ENCODE results near the gene SH2D2A. TPM values are rescaled to one million over a fixed set of nuclear protein-coding genes. Genes with fewer than 3 reads are reported as not detected.

SH2D2A gene
- total and polyA plus RNA-seq, 9 of the 15 experiments (the other 6 are each of a cell fraction or from before 2014, with no cell fraction given), result 0.89 to 33.6 (median 6.9) TPM

GRCh38 chr1:156772728-156773497 lies 43.7 kb downstream of the SH2D2A start (continued):
- TF ChIP-seq ETV5 (CRISPR knock-in tag; IDR thresholded peaks at IDR 0.05; ENCODE audit: low read depth), result 0 out of 2 replicates have a peak, but pooled peaks have one; percentile 35
- TF ChIP-seq KDM1A (IDR thresholded peaks at IDR 0.05), result peak; percentile 79; a peak in 3 of 4 replicates
- peak; percentile 37; the same call in 1 of the 2 replicates for TF ChIP-seq SMARCE1 (IDR thresholded peaks at IDR 0.05)
- peak; percentile 58 for TF ChIP-seq TAL1 (IDR thresholded peaks at IDR 0.05)

- H3K27ac ChIP-seq (ENCODE audit: extremely low read depth, low read depth, low read length), result 0 out of 3 replicates have a peak overlapping the region, but pooled peaks have one; percentile 58
- peaks cover 91% of the 10 kb centered on the region for H3K79me2 ChIP-seq (ENCODE audit: control insufficient read depth, insufficient read depth, low read length)
- ATAC-seq (no peak), FAIRE-seq (no peak), DNase-seq (ENCODE audit: extremely low read depth in 1 of 4, low spot score in 3 of 4) (no peak)
- intact Hi-C loops (cut with micrococcal nuclease), result no loop called here
- H3K36me3 ChIP-seq (ENCODE audit: control insufficient read depth, insufficient read depth, low read length), result peaks cover 46% of the 10 kb centered on the region
- H3K9ac ChIP-seq (ENCODE audit: insufficient read depth in 1 of 2, low read depth in 2 of 2, low read length in 2 of 2), result no peak overlapping the region
- peaks cover 9% of the 10 kb centered on the region; the same call in 1 of the 2 replicates for H4K20me1 ChIP-seq (replicated peaks; ENCODE audit: control insufficient read depth, insufficient read depth, low read length)
- no peaks in the 10 kb centered on the region for H3K9me3 ChIP-seq (replicated peaks; ENCODE audit: control insufficient read depth, insufficient read depth, low read depth, low read length)
- POLR2A ChIA-PET, result interaction anchor here (0.9 to 4.9 kb wide), 13 partner anchors 8 to 115 kb away, joined by 3 to 22 read pairs (median 4); partner anchors contain the start of genes HDGF and MRPL24
- no peaks in the 10 kb centered on the region for H3K27me3 ChIP-seq (ENCODE audit: control insufficient read depth in 2 of 2, insufficient read depth in 2 of 2, low read length in 2 of 2)
- no peak overlapping the region for H3K4me2 ChIP-seq (ENCODE audit: insufficient read depth, low read length)
- no peaks in the 10 kb centered on the region for H3K9me1 ChIP-seq (ENCODE audit: control insufficient read depth, insufficient read depth, low read length)
- H3K4me1 ChIP-seq (replicated peaks in 1 of 2; ENCODE audit: control insufficient read depth in 2 of 2, insufficient read depth in 2 of 2, low read length in 2 of 2), result peaks cover 29 to 38% of the 10 kb centered on the region in 2 experiments
- CTCF ChIA-PET (ENCODE audit: low intra/inter-chr PET ratio), result no interaction called here
- no TSS peak for BruUV-seq (replicated peaks)
- H3K4me3 ChIP-seq, result no peak overlapping the region
- in situ Hi-C loops (cut with MboI), result no loop called here
- WGBS (ENCODE audit: insufficient coverage, low coverage, missing lambda C conversion rate), result 63% methylated on average over 3 of the region's 3 CpGs
- H2AFZ ChIP-seq (ENCODE audit: low read depth, low read length), result no peak overlapping the region
- TF ChIP-seq ZBTB33 (CRISPR knock-in tag; IDR thresholded peaks at IDR 0.05) (no peak), HDAC6 (IDR thresholded peaks at IDR 0.05; ENCODE audit: low read depth, low read length) (no peak), ZNF282 (CRISPR knock-in tag; IDR thresholded peaks at IDR 0.05) (no peak), ZNF133 (CRISPR knock-in tag; IDR thresholded peaks at IDR 0.05) (no peak), HNRNPL (IDR thresholded peaks at IDR 0.05; ENCODE audit: low read depth, low read length) (no peak), HES1 (IDR thresholded peaks at IDR 0.05; ENCODE audit: low read depth) (no peak), NONO (IDR thresholded peaks at IDR 0.05; ENCODE audit: low read depth in 2 of 2, low read length in 1 of 2) (no peak), CEBPB (tag; IDR thresholded peaks at IDR 0.05) (no peak), BCOR (IDR thresholded peaks at IDR 0.05) (no peak), CC2D1A (IDR thresholded peaks at IDR 0.05) (no peak), NUFIP1 (IDR thresholded peaks at IDR 0.05; ENCODE audit: partially characterized antibody) (no peak), STAT5B (CRISPR knock-in tag; IDR thresholded peaks at IDR 0.05) (no peak), CCNT2 (IDR thresholded peaks at IDR 0.05; ENCODE audit: borderline replicate concordance, extremely low read depth, insufficient read length, low read depth, low read length) (no peak), HIVEP1 (CRISPR knock-in tag; IDR thresholded peaks at IDR 0.05) (no peak)
- TF ChIP-seq, protein P1, sequence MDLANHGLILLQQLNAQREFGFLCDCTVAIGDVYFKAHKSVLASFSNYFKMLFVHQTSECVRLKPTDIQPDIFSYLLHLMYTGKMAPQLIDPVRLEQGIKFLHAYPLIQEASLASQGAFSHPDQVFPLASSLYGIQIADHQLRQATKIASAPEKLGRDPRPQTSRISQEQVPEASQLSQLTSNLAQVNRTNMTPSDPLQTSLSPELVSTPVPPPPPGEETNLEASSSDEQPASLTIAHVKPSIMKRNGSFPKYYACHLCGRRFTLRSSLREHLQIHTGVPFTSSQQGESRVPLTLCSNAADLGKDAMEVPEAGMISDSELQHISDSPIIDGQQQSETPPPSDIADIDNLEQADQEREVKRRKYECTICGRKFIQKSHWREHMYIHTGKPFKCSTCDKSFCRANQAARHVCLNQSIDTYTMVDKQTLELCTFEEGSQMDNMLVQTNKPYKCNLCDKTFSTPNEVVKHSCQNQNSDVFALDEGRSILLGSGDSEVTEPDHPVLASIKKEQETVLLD (IDR thresholded peaks at IDR 0.05), result no peak
Measured at GRCh38 chr1:156772222-156772621, 44.4 kb downstream of the SH2D2A start.

Data from K562 (cell line).